NCI-H146 treated with DMSO at 0.1 percent for 48 hours (cell line): ENCODE data around the gene LZTFL1.
"Not testable (repeated sequence)": the region's sequence is repeated elsewhere in the genome, so short reads cannot be mapped to it uniquely, and the experiment has no call there.

ENCODE experiments used
- DNase-seq: peaks from one replicate; lab custom pipeline; 2025; ENCODE audit not compliant: unreplicated experiment; lab: John Stamatoyannopoulos, UW

Gene LZTFL1

GRCh38 chr3:45865563-45865962, 23.6 kb upstream of the LZTFL1 start:
- no peak for DNase-seq

DNA sequence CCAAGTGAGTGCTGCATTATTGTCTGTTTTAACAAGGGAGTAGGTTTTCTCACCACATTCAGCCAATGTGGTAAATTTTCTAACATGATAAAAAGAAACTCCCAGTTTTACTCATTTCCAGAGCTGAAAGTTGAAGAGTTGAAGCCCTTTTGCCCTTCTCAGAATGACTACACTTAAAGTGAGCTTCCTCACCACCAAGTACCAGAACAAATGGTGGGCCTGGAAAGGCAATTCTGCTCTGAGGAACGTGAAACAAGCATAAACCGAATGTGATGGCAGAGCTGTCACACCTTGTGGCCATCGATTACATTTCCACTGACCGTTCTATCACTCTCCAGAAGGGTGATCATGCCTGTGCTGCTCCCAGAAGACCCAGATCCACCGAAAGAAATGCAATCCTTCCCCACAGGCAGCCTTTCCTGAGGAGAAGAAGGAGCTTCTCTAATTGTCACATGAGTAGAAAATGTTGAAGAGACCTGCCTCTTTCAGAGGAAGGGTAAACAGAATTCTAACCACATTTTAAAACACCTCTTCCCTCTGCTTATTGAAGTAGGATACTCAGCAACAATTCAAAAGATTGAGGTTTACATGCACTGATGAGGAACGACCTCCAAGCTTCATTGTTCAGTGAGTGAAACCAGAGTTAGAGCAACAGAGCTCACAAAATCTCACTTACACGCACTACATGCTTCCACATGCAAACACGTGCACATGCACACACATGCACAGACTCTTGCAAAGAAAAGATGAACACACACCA, 23.0 kb upstream of the LZTFL1 start:
- DNase-seq = no peak

GRCh38 chr3:45861043-45861719, 19.3 kb upstream of the LZTFL1 start:
- DNase-seq = no peak

GRCh38 chr3:45860481-45860880, 18.6 kb upstream of the LZTFL1 start:
- DNase-seq = no peak

GRCh38 chr3:45858809-45859543, 17.1 kb upstream of the LZTFL1 start:
- no peak for DNase-seq

DNA sequence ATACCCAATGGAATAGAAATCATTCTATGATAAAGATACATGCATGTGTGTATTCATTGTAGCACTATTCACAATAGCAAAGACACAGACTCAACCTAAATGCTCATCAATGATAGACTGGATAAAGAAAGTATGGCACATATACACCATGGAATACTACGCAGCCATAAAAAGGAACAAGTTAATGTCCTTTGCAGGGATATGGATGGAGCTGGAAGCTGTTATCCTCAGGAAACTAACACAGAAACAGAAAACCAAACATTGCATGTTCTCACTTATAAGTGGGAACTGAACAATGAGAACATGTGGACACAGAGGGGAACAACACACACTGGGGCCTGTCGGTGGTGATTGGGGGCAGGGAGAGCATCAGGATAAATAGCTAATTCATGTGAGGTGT, 15.1 kb upstream of the LZTFL1 start:
- not testable (repeated sequence) for DNase-seq

GRCh38 chr3:45856323-45856722, 14.4 kb upstream of the LZTFL1 start:
- DNase-seq = not testable (repeated sequence)

GRCh38 chr3:45852828-45853227, 10.9 kb upstream of the LZTFL1 start:
- no peak for DNase-seq

GRCh38 chr3:45848392-45848791, 6.5 kb upstream of the LZTFL1 start:
- no peak for DNase-seq

DNA sequence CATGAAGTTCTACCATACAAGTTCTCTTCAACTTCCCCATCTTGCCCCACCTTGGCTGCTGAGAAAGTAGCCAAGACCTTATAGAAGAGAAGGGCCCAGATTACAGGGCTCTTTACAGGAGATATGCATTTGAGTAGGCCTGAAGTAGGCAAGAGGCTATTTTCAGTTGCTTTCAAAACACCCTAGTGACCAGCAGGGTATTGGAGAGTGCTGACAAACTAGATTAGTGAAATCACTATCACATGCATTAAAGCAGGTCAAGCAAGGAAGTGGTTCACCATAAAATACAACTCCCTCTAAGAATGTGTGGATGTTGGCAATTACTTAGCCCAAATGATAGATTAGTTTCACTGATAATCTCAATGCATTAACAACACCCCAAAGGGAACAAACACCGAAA, 2.7 kb upstream of the LZTFL1 start:
- DNase-seq = no peak

DNA sequence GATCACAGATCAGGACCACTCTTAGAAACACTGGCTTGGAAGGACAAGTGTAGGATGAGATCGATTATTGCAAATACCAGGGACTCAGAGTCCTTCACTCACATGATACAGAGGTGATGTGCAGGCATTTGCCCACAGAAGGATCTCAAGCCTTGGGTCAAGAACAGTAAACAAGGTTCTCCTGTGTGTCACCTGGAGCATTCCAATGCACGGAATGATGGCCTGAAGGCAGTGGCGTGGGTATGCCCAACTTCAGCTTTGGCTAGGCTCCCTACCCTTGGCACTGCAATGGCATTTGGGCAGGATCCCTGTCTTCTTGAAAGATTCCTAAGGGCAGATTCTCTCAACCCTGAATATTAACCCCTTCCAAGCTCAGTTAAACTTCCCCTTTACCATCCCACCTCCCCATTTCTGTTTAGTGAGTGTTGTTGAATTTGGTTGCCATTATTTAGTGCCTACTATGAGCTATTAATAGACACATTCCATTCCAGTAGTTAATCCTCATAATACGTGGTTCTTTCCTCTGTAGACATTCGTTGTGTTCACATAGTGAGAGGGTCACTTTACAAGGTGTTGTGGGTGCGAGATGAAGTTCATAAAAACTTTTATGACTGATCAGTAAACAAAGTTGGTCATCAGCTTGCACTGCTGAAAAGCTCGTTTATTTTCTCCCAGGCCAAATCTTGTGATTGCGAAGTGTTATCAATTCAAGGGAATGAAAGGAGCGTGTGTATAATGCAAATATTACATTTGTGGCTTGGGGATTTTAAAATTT, 1.1 kb upstream of the LZTFL1 start:
- no peak for DNase-seq

- DNase-seq = no peak
Measured at GRCh38 chr3:45841420-45841756, 531 bp downstream of the LZTFL1 start.

GRCh38 chr3:45838466-45838865, 3.5 kb downstream of the LZTFL1 start:
- DNase-seq = no peak

GRCh38 chr3:45832699-45833098, 9.2 kb downstream of the LZTFL1 start:
- peak; percentile 1 for DNase-seq

DNA sequence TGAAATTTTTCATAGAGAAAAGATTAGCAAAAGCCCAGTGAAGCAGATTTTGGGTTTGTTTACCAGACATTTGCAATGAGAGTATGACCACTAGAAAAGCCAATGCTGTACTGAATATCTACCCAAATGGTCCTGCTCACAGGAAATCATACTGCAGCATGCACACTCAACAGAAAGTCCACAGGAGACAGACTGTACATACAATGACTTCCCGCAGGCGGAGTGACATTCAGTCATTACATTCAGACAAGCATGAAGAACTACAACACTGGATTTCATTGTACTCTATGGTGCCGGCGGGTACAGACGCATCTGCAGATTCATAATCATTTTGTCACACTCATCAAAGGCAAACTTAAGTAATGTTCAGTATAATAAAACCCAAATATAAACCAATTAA, 11.8 kb downstream of the LZTFL1 start:
- no peak for DNase-seq

- no peak for DNase-seq
Measured at GRCh38 chr3:45826908-45827307, 15.0 kb downstream of the LZTFL1 start.

GRCh38 chr3:45826321-45826720, 15.6 kb downstream of the LZTFL1 start:
- no peak for DNase-seq

GRCh38 chr3:45821127-45821526, 20.8 kb downstream of the LZTFL1 start:
- DNase-seq = no peak

DNA sequence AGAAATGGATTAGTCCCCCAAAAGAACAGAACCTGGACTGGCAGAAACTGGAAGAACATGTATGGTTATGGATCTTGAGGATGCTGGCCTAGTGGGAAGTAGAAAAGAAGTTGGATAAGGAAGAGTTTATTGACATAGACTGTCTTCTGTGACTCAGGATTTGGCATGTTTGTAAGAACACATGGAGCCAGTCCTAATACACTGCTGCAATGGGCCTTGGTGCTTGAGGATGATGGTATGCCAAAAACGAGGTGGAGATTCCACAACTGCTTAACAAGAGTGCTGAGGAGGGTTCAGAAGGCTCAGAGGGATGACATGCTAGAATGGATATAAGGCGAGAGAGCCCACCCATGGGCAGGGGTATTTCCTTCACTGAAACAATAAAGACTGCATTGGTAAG, 22.4 kb downstream of the LZTFL1 start:
- DNase-seq = no peak

DNA sequence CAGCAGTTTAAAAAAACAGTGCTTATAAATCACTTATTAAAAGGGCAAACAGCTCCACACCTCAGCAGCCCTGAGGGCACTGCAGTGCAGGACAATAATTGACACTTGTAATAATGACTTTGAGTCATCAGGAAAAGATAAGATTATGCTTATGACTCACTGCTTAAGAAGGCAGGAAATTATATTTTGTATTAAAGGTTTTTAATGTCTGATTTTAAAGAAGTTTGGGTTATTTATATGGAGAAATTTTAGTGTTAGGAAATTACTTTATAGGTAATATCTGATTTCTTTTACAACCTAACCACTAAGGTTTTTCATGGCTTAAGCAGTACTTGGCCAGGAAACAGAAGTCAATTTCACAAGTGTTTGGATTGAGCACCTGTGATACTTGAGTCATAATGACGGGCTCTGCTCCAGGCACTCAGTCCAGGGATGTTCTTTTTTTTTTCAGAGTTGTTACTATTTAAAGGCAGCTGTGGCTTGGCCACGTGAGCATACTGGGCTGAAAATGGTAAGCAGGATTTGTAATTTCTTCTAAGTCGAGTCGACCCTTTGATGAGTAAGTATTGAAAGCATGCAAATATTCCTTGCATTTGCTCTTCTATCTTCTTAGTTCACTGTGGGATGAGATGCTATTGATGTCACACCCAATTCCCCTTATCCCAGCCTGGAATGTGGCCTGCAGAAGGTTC, 23.9 kb downstream of the LZTFL1 start:
- DNase-seq = peak; percentile 34

DNA sequence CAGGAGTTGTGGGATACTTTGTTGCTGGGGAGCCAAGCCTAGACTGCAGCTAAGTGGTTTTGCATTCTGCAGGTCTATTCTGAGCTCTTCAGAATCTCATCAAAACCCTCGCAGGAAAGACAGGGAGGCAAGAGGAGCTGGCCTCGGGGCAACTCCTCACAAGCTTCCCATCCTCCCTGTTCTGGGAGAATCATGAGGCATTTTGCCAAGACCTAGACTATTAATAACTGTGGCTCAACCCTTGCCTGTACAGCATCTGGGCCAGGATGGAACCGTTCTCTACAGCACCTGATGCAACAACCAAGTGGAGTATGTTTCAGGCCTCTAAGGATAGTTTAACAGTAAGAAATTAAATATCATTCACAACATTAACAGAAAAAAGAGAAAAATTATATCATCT, 25.4 kb downstream of the LZTFL1 start:
- DNase-seq = no peak
